Measurements from ENCODE around the gene MAP2K3.
"Not testable (repeated sequence)": the region's sequence is repeated elsewhere in the genome, so short reads cannot be mapped to it uniquely, and the experiment has no call there.

Gene MAP2K3

GRCh38 chr17:21323257-21324111 lies 39.0 kb downstream of the MAP2K3 start:
- Mint-ChIP-seq H3K4me3 (peak overlapping the region; percentile 90), H3K27me3 (ENCODE audit: low read depth, poor library complexity) (peaks cover 77% of the 10 kb centered on the region), H3K4me1 (peaks cover 18% of the 10 kb centered on the region), H3K9me3 (peaks cover 28% of the 10 kb centered on the region)
- H3K27ac Mint-ChIP-seq; DNase-seq; H3K36me3 Mint-ChIP-seq (ENCODE audit: low read depth): not testable (repeated sequence)

GRCh38 chr17:21324741-21325140 lies 40.2 kb downstream of the MAP2K3 start:
- not testable (repeated sequence) for H3K27ac Mint-ChIP-seq; H3K36me3 Mint-ChIP-seq (ENCODE audit: low read depth); H3K4me1 Mint-ChIP-seq; DNase-seq; H3K4me3 Mint-ChIP-seq
- Mint-ChIP-seq H3K27me3 (ENCODE audit: low read depth, poor library complexity) (peaks cover 70% of the 10 kb centered on the region), H3K9me3 (peaks cover 37% of the 10 kb centered on the region)

DNA sequence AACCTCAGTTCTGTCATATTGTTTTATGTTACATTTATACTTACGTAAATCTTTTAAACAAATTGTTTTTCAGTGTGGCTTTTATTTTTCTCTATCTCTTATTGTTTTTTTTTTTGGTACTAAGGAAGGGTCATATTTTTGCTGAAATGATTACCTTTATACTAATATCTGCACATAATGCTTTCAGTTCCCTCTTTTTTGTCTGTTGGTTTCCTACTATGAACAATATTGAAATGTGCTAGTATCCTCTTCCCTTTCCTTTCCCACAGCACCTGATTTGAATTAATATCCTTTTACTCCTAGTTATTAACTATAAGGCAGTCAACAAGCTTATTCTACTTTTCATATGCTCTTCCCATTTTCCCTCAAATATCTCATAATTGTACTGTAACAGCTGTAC lies 43.4 kb downstream of the MAP2K3 start:
- peaks cover 64% of the 10 kb centered on the region for H3K27me3 Mint-ChIP-seq (ENCODE audit: low read depth, poor library complexity)
- H3K4me1 Mint-ChIP-seq, result peaks cover 14% of the 10 kb centered on the region
- not testable (repeated sequence) for H3K27ac Mint-ChIP-seq; H3K36me3 Mint-ChIP-seq (ENCODE audit: low read depth); DNase-seq; H3K4me3 Mint-ChIP-seq
- peaks cover 50% of the 10 kb centered on the region for H3K9me3 Mint-ChIP-seq

DNA sequence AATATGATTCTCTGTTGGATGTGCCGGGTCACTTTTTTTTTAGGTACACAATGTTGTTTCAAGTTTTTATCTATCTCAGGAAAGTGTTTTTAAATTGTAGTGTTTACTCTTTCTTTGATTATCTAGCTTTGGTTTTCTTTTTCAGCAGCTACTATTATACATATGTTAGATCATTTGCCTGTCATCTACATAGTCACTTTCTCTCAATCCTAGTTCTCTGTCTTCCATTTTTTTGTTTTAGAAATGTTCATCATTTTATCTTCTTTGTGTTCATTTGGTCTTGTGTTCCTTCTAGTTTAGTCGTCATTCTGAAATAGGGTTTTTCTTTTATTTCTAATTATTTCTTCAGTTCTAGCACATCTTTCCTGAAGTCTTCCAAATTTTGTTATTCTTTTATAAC lies 44.3 kb downstream of the MAP2K3 start:
- peaks cover 55% of the 10 kb centered on the region for H3K27me3 Mint-ChIP-seq (ENCODE audit: low read depth, poor library complexity)
- DNase-seq; H3K27ac Mint-ChIP-seq; H3K4me1 Mint-ChIP-seq; H3K36me3 Mint-ChIP-seq (ENCODE audit: low read depth); H3K4me3 Mint-ChIP-seq: not testable (repeated sequence)
- H3K9me3 Mint-ChIP-seq, result peaks cover 45% of the 10 kb centered on the region

DNA sequence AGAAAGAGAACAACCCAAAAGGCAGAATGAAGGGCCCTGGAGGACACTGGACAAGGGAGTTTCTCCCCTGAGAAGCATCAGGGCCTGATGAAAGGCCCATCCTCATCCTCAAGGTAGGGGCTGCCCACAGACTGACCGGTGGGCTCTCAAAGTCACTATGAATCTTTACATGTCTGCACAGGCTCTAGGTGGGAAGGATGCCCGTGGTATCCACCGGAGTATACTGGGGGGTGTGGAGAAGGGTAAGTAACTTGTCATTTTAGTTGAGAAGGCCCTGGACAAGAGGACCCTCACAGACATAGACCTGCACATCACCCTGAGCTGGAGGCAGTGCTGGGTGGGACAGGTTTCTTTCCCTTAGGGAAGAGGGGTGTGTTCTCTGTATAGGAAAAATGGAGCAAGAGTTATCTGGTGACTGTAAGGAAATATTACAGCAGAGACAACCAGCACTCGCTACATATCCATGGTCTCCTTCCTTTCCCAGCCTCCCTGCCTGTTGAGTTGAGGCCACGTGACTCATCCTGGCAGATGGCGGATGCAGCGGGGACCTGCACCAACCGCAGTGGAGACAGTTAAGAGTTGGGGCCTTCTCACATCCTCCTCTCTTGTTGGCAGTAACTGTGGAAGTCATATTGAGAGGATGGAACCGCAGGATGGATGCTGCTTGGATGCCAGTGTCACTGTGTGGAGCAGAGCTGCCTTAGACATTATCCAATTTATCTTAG lies 46.1 kb downstream of the MAP2K3 start:
- peaks cover 39% of the 10 kb centered on the region for H3K9me3 Mint-ChIP-seq
- no peak for DNase-seq
- H3K27ac Mint-ChIP-seq, result peak overlapping the region; percentile 17
- peaks cover 37% of the 10 kb centered on the region for H3K27me3 Mint-ChIP-seq (ENCODE audit: low read depth, poor library complexity)
- TF ChIP-seq CTCF (IDR thresholded peaks at IDR 0.05), result no peak
- no peaks in the 10 kb centered on the region for H3K36me3 Mint-ChIP-seq (ENCODE audit: low read depth)
- H3K4me1 Mint-ChIP-seq, result peaks cover 9% of the 10 kb centered on the region
- H3K4me3 Mint-ChIP-seq, result no peak overlapping the region

DNA sequence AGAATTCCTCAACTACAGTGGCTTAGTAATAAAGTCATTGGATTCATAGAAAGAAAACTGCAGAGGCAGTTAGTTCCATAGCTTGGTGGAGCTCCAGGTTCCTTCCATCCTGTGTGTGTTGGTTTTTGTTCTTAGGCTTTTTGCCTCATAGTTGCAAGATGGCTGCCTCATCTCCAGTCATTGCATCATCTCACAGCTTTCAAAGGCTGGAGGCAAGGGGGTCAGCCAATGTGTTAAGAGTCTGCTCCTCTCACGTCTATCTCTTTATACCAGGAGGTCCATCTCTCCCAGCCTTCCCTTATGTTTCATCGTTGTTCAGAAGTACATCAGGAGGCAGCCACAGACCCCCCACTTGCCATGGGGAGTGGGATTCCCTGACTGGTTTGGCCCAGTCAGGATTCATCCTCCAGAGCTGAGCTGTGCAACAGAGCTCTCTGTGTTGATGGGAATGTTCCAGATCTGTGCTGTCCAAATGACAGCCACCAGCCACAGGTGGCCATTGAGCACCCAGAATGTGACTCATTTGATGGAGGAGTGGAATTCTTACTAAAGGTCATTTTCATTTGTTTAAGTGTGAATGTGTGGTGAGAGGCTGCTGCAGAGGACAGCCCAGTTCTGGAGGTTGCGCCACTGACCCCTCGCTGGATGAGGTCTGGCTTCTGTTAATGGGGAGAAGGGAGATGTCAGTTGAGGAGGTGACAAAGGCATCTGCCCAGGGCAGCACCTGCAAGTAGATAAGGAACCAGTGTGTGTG lies 52.2 kb downstream of the MAP2K3 start:
- not testable (repeated sequence) for DNase-seq; H3K4me3 Mint-ChIP-seq; H3K4me1 Mint-ChIP-seq; H3K27me3 Mint-ChIP-seq (ENCODE audit: low read depth, poor library complexity); H3K27ac Mint-ChIP-seq; H3K36me3 Mint-ChIP-seq (ENCODE audit: low read depth)
- H3K9me3 Mint-ChIP-seq, result peaks cover 13% of the 10 kb centered on the region

DNA sequence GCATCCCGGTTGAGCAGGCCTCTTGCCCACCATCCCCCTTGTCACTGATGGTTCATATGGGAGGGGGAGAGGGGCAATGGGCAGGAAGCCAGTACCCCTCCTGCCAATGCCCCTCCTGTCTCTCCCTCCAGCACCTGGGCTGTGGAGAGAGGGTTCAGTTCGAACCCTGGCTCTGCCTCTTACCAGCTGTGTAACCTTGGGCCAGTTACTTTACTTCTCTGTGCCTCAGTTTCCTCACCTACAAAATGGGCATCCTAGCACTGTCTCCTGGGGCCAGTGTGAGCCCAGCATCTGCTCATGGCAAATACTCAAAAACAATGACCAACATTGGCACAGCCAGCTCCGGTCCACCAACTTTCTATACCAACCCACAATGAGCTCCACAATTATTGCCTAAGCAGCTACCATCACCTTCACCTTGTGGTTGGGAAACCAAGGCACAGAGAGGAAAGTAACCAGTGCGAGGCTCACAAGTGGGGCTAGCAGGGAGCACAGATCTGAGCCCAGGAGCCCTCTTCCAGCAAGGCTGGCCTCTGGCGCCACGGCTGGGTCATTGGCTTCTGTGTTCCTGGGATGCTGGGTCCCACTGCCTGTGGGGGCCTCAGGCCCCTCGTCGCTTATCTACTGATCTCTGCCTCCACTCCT lies 53.6 kb downstream of the MAP2K3 start:
- H3K36me3 Mint-ChIP-seq (ENCODE audit: low read depth); H3K4me3 Mint-ChIP-seq: not testable (repeated sequence)

DNA sequence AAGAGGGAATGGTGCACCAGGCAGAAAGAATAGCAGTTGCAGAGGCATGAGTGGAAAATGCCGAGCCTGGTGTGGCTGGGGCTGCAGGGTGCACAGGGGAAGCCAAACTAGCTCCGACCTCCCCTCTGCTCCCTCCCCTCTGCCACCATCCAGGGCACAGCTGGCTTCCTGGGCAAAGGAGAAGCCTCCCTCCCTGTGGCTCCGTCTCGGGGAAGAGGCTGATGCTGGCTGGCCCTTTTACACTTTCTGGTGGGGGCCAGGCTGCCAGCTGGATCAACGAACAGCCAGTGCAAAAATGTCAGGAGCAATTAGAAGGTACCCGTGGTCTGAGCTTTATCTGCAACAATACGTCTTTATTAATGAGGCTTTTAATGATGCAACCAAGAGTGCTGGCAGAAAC lies 54.5 kb downstream of the MAP2K3 start:
- no peak for TF ChIP-seq CTCF (IDR thresholded peaks at IDR 0.05)
- peaks cover 3% of the 10 kb centered on the region for H3K27me3 Mint-ChIP-seq (ENCODE audit: low read depth, poor library complexity)
- H3K4me3 Mint-ChIP-seq, result no peak overlapping the region
- H3K4me1 Mint-ChIP-seq, result no peaks in the 10 kb centered on the region
- DNase-seq, result no peak
- H3K36me3 Mint-ChIP-seq (ENCODE audit: low read depth), result no peaks in the 10 kb centered on the region
- no peak overlapping the region for H3K27ac Mint-ChIP-seq
- H3K9me3 Mint-ChIP-seq, result peaks cover 9% of the 10 kb centered on the region

More for the DNA sequence above, 53.6 kb downstream of the MAP2K3 start:
- not testable (repeated sequence) for H3K27ac Mint-ChIP-seq; H3K4me1 Mint-ChIP-seq; H3K9me3 Mint-ChIP-seq; DNase-seq; H3K27me3 Mint-ChIP-seq (ENCODE audit: low read depth, poor library complexity)

GRCh38 chr17:21339571-21339970 lies 55.1 kb downstream of the MAP2K3 start:
- not testable (repeated sequence) for H3K4me1 Mint-ChIP-seq; H3K27ac Mint-ChIP-seq; H3K27me3 Mint-ChIP-seq (ENCODE audit: low read depth, poor library complexity); DNase-seq; H3K4me3 Mint-ChIP-seq; H3K36me3 Mint-ChIP-seq (ENCODE audit: low read depth)
- peaks cover 12% of the 10 kb centered on the region for H3K9me3 Mint-ChIP-seq

GRCh38 chr17:21340407-21340806 lies 55.9 kb downstream of the MAP2K3 start:
- H3K36me3 Mint-ChIP-seq (ENCODE audit: low read depth); H3K27me3 Mint-ChIP-seq (ENCODE audit: low read depth, poor library complexity); H3K9me3 Mint-ChIP-seq; H3K4me1 Mint-ChIP-seq; H3K4me3 Mint-ChIP-seq; DNase-seq; H3K27ac Mint-ChIP-seq: not testable (repeated sequence)

DNA sequence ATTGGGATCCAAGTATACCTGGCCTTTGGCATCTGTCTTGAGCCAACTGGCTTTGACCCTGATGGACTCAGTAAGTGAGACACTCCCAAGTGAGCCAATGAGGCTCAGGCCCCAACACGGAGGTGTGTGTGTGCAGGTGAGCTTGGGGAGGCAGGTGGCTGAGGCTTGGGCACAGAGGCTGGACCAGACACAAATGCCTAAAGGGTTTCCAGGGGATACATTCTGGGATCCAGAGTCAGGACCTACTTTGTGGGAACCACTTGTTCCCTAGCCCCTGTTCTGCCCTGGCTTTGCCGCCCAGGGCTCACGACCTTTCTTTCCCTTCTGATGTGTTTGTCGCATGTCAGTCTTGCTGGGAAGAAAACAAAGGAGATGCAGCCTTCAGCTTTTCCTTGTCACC lies 56.8 kb downstream of the MAP2K3 start:
- not testable (repeated sequence) for H3K9me3 Mint-ChIP-seq; DNase-seq; H3K4me3 Mint-ChIP-seq; H3K4me1 Mint-ChIP-seq; H3K27me3 Mint-ChIP-seq (ENCODE audit: low read depth, poor library complexity); H3K27ac Mint-ChIP-seq; H3K36me3 Mint-ChIP-seq (ENCODE audit: low read depth)
